Testis (tissue), 2 donors: ENCODE results near the gene SOAT2.

Experiments
- CTCF ChIP-seq, 3 experiments: fragments of 450-650 bp in 2 of 3; fragments of 200-600 bp in 1 of 3; sonication (generic) in 1 of 3; IDR thresholded peaks; one replicate each; pipeline ENCODE4 v1.5.1; 2016 to 2019; ENCODE audit warnings: antibody characterized with exemption in 3 of 3, mild to moderate bottlenecking in 2 of 3, moderate library complexity in 1 of 3
- POLR2A ChIP-seq: fragments of 450-650 bp; IDR thresholded peaks from one replicate; pipeline ENCODE4 v1.6.1; 2017; ENCODE audit warnings: antibody characterized with exemption, mild to moderate bottlenecking, moderate library complexity

DNA sequence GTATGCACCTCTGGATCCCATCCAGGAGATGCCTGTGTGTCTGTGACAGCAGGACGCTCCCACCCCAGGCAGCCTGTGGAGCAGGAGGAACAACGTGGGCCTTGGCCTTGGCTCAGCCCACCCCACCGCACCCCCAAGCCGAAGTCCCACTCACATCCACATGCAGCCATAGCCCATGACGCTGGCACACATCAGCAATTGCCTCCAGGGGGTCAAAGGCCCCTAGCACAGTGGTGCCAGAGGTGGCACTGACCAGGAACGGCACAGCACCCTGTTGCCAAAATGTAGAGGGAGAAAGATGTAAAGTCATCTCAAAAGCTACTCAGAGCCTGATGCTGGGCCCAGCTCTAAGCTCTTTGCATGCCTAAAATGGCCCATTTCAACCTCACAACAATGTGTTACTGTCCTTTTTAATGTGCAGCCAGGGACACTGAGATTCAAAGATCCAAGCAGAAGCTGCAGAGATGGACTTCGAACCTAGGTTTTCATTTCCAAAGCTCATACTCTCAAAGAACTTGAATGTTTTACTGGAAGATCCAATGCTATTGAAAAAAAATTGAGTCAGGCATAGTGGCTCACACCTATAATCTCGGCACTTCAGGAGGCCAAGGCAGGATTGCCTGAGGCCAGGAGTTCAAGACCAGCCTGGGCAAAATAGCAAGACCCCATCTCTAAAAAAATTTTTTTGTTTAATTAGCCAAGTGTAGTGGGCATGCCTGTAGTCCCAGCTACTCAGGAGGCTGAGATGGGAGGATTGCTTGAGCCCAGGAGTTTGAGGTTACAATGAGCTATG, 58.0 kb downstream of the SOAT2 start:
- TF ChIP-seq CTCF (IDR thresholded peaks at IDR 0.05) = no peak
- no peak for TF ChIP-seq POLR2A
